ENCODE measurements around the gene HCFC2.
A peak's percentile ranks its signal among the peaks of the same experiment; 100 is the strongest.
"Not testable (repeated sequence)": the region's sequence is repeated elsewhere in the genome, so short reads cannot be mapped to it uniquely, and the experiment has no call there.

HCFC2 gene

GRCh38 chr12:104064031-104064841 lies at the start of gene HCFC2:
TSS of gene HCFC2 (plus strand) at chr12:104064531. CDS start at chr12:104064561, 30 bp downstream.
- DNase-seq = peak; percentile 48

GRCh38 chr12:104021862-104022261 lies 42.5 kb upstream of the HCFC2 start:
- not testable (repeated sequence) for DNase-seq

- peak; percentile 42 for DNase-seq
Observed at GRCh38 chr12:104022786-104023185, 41.5 kb upstream of the HCFC2 start.

DNA sequence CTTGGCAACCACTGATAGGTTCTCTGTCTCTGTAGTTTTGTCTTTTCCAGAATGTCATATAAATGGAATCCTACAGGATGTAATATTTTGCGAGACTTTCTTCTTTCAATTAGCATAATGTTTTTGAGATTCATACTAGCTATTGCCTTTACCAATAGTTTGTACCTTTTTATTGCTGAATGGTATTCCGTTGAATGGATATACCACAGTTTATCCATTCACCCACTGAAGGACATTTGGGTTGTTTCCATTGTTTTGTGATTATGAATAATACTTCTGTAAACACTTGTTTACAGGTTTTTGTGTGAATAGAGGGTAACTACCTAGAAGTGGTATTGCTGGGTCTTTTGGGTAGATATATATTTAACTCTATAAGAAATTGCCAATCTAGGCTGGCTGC lies 40.6 kb upstream of the HCFC2 start:
- no peak for DNase-seq

DNA sequence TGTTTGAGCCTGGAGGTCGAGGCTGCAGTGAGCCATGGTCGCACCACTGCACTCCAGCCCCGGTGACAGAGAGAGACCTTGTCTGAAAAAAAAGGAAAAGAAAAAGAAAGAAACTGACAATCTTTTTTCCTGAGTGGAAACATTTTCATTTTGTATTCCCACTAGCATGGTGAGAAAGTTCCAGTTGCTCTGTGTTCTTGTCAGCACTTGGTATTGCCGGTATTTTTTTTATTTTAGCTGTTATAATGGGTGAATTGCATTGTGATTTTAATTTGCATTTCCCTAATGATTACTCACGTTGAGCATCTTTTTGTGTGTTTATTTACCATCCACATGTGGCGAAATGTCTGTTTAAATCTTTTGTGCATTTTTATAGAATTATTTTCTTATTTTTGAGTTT lies 40.0 kb upstream of the HCFC2 start:
- DNase-seq = no peak

- DNase-seq = no peak
Observed at GRCh38 chr12:104025771-104026170, 38.6 kb upstream of the HCFC2 start.

DNA sequence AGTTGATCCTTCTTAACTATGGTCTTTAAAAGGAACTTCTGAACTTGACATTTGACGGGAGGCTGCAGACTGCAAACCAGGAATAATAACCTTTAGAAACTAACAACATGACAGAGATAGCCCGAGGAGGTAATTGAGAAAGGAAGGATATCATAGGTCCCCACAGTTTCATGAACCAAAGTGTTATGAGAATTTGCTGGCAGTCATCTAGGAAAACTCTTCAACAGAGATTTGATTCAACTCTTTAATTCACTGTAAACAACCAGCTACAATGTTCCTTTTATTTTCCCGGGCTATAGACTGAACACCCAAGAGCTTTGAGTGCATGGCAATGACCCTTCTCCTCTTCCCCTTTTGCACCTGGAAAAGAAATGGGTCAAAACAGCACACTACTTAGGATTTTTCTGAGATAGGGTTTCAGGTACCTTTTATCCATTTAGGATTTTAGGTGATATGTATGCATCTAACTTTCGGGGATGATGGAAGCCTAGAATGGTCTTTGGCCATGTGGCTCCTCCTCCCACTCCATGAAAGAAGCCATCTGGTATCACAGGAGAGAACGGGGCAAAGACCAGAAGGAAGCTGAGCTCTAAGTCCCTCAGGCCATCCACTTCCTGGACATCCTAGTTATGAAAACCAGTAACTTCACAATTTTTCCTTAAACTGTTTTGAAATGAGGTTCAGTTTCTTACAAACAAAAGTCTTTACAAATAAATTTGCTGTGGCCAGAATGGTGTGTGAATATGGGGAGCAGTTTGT lies 37.3 kb upstream of the HCFC2 start:
- no peak for DNase-seq

GRCh38 chr12:104030596-104030995 lies 33.7 kb upstream of the HCFC2 start:
- DNase-seq = not testable (repeated sequence)

GRCh38 chr12:104036143-104036542 lies 28.2 kb upstream of the HCFC2 start:
- DNase-seq = not testable (repeated sequence)

DNA sequence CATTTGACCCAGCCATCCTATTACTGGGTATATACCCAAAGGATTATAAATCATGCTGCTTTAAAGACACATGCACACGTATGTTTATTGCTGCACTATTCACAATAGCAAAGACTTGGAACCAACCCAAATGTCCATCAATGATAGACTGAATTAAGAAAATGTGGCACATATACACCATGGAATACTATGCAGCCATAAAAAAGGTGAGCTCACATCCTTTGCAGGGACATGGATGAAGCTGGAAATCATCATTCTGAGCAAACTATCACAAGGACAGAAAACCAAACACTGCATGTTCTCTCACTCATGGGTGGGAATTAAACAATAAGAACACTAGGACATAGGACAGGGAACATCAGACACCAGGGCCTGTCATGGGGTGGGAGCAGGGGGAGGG lies 24.6 kb upstream of the HCFC2 start:
- DNase-seq = not testable (repeated sequence)

- DNase-seq = no peak
Observed at GRCh38 chr12:104042580-104042979, 21.8 kb upstream of the HCFC2 start.

GRCh38 chr12:104044158-104044557 lies 20.2 kb upstream of the HCFC2 start:
- DNase-seq = no peak

GRCh38 chr12:104046306-104046705 lies 18.0 kb upstream of the HCFC2 start:
- no peak for DNase-seq

DNA sequence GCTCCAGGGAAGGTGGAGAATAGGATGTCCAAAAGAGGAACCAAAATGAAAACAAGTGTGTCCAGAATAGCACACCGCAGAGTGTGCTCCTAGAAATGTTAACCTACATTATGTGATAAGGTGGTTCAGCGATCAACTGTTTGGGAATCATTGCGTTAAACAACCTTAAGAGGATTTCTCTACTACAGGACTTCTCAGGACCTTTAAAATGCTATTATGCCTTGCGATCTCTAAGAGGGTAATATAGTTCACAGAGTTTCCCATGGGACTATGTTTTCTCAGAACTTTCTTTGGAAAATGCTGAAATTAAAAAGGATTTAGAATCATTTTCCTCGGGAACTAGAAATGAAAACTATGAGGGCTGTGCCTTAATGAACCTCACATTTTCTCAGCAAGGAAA lies 16.2 kb upstream of the HCFC2 start:
- no peak for DNase-seq

DNA sequence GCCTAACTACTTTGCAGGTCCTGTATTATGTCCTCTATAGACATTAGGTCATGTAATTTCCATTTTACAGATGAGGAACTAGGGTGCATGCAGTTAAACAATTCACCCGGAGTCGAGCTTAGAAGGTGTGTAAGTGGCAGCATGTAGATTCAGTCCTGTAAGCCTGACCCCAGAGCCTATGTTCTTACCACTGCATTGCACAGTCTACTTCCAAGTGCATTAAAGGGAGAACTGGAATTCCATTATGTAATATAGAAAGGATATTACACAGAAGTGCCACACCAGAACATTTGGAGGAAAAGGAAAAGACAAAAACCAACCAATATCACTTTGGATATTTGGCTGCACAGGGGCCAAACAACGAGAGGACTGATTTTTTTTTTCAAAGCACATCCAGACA lies 15.5 kb upstream of the HCFC2 start:
- no peak for DNase-seq

DNA sequence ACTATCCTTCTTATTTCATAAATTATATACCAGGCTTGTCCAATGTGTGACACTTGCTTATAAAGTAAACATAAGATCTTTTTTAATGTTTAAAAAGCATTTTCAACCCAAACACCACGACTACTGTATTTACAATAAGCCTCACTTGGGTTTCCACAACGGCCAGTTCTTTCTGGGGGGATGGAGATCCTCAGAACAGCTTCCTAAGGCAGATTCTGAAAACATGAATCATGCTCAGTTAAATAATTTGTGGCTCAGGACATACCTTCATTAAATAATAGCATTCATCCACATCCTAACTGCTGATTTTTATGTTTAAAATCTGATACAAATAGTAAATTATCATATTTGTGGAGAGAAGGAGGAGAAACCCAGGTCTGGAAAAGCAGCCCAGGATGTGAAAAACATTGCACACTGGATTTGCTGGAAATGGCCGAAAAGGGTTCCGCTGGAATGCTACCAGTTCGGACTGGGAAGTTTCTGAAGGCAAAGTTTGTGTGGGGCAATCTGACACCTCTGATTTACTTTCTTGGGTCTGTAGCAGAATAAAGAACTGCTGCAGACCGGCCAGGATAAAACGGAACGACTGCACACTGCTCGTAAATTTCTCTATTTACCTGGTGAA lies 14.9 kb upstream of the HCFC2 start:
- DNase-seq = no peak

GRCh38 chr12:104049903-104050356 lies 14.4 kb upstream of the HCFC2 start, which contains the start of gene GLT8D2:
TSS of gene GLT8D2 (minus strand) at chr12:104050187. CDS start at chr12:104019648, 30,539 bp downstream.
- DNase-seq = no peak

- no peak for DNase-seq
Observed at GRCh38 chr12:104050436-104050835, 13.9 kb upstream of the HCFC2 start.

- no peak for DNase-seq
Observed at GRCh38 chr12:104054681-104055346, 9.5 kb upstream of the HCFC2 start.

DNA sequence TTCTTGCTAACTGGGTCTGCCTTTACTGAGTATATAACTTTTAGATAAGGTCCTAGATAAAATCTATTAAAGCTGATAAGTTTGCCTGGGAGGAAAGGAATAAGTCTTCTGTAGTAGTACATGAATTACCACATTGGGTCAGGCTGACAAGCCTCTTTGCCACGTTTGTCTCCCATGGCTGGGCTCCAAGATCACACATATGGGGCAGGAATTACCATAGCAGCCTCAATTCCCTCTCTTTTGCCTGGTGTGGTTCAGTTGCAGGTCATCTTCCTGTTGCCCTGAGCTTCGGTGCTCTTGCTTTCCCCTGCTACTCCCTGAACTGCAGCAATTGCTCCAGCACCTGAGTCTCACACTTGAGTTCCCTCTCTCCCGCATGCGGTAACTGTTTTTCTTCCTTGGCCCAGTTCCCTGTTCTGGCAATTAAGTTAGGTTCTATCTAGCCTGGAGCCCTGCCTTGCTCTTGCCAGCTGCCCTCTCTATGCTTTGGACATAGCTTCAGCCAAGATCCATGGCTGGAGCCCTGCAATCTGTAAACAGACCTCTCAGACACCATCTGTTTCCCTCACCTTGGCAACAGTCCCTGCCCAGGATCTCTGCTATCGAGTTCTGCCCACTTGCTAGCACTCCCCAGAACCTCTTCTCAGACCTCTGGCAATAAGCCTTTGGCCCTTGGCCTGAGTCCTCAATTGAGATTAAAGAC lies 8.5 kb upstream of the HCFC2 start:
- DNase-seq = peak; percentile 99

DNA sequence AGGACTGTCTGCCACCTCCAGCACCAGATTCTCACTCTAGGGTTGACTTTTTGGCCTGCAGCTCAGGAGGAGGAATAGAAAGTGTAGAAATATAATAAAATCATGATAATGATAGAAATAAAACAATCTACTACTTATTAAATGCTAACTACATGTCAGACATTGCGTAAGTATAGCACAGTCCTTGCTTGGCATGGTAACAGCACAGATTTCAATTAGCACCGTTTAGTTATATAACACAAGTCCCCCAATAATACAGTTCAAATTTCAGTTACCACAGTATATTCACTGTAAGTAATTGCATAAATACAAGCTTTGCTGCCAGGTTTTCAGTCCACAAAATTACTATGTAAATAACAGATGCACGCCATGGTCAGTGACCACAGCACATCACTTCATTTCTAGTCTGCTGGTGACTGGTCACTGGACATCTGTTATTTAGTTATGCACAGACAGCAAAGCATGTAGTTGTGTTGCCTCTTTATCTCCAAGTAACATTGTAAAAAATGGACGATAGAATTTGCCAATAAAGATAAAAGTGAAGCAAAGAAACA lies 7.8 kb upstream of the HCFC2 start:
- peak; percentile 88 for DNase-seq

- DNase-seq = no peak
Observed at GRCh38 chr12:104057771-104058197, 6.5 kb upstream of the HCFC2 start.
